Peyer's patch (tissue), 4 donors: ENCODE measurements around the gene ARHGEF3.

ENCODE experiments used
- CTCF ChIP-seq, 6 experiments: fragments of 450-650 bp in 4 of 6; fragments of 200-600 bp in 2 of 6; sonication (generic) in 1 of 6; IDR thresholded peaks; one replicate each; pipeline ENCODE4 v1.5.1; 2017 to 2019; ENCODE audit warnings: antibody characterized with exemption in 6 of 6, mild to moderate bottlenecking in 3 of 6, moderate library complexity in 1 of 6
- POLR2A ChIP-seq, 2 donors: fragments of 450-650 bp; IDR thresholded peaks; one replicate each; pipeline ENCODE4 v1.5.1; 2017; ENCODE audit warnings: antibody characterized with exemption in 2 of 2, mild to moderate bottlenecking in 2 of 2, moderate library complexity in 2 of 2

DNA sequence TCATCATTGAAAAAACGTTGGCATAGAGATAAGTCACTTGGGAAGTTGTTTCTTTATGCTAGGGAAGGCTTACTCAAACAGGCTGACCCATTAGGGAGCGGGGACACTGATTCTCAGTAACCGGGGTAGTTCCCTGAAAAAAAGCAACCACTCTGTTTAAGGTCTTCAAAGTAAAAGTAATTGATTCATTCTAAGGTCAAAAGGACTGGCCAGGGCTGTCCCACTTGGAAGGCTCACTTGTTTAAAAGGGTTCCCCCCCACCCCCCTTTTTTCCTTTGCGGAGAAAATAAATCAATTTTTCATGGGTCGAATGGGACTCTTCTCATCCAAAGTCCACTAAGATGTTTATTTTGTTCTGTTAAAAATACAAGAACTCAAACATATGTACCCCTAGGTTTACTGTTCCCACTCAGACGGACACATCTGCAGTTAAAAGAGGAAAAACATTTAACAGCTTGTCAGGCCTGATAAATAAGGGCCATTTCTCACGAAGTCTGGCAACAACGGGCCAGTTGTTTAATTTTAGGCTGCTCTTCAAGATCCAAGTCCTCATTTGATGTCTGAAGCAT, 53.0 kb downstream of the ARHGEF3 start:
- TF ChIP-seq CTCF (IDR thresholded peaks at IDR 0.05) (no peak), POLR2A (IDR thresholded peaks at IDR 0.05) (no peak)
